GM11168 (cell line): ENCODE results near the gene LMNA.
"Not testable (repeated sequence)": the region's sequence is repeated elsewhere in the genome, so short reads cannot be mapped to it uniquely, and the experiment has no call there.

Experiments used
- in situ Hi-C: fragments of 300-500 bp; cut with MboI; formaldehyde crosslinking; loops from one replicate; pipeline ENCODE4 v1.12.0; 2022; ENCODE audit warnings: low sequenced_read_pairs; ENCODE audit not compliant: unreplicated experiment

The LMNA gene

GRCh38 chr1:156114101-156114918 is at the start of gene LMNA:
TSS of gene LMNA (plus strand) at chr1:156114711. CDS start at chr1:156114919, 208 bp downstream.
- in situ Hi-C loops = no loop called here

- in situ Hi-C loops = no loop called here
Observed at GRCh38 chr1:156065212-156065611, 49.3 kb upstream of the LMNA start.

GRCh38 chr1:156065871-156066270 is 48.6 kb upstream of the LMNA start:
- in situ Hi-C loops = no loop called here

GRCh38 chr1:156067262-156067661 is 47.2 kb upstream of the LMNA start:
- in situ Hi-C loops = no loop called here

GRCh38 chr1:156069490-156070455 is 44.7 kb upstream of the LMNA start:
- in situ Hi-C loops = no loop called here

- in situ Hi-C loops = no loop called here
Observed at GRCh38 chr1:156070548-156070947, 44.0 kb upstream of the LMNA start.

GRCh38 chr1:156071332-156071816 is 43.1 kb upstream of the LMNA start:
- in situ Hi-C loops = not testable (repeated sequence)

GRCh38 chr1:156072251-156072650 is 42.3 kb upstream of the LMNA start:
- in situ Hi-C loops = no loop called here

GRCh38 chr1:156073110-156073687 is 41.3 kb upstream of the LMNA start:
- in situ Hi-C loops = no loop called here

- in situ Hi-C loops = no loop called here
Observed at GRCh38 chr1:156073740-156074139, 40.8 kb upstream of the LMNA start.

GRCh38 chr1:156074661-156075060 is 39.9 kb upstream of the LMNA start:
- in situ Hi-C loops = no loop called here

- in situ Hi-C loops = no loop called here
Observed at GRCh38 chr1:156075162-156075561, 39.3 kb upstream of the LMNA start.

GRCh38 chr1:156075775-156076204 is 38.7 kb upstream of the LMNA start:
- in situ Hi-C loops = no loop called here

GRCh38 chr1:156076609-156077429 is 37.7 kb upstream of the LMNA start:
- in situ Hi-C loops = no loop called here

- in situ Hi-C loops = no loop called here
Observed at GRCh38 chr1:156077430-156077760, 37.1 kb upstream of the LMNA start.

GRCh38 chr1:156078728-156079127 is 35.8 kb upstream of the LMNA start:
- in situ Hi-C loops = no loop called here

- in situ Hi-C loops = no loop called here
Observed at GRCh38 chr1:156079762-156080161, 34.7 kb upstream of the LMNA start.

GRCh38 chr1:156080241-156080862 is 34.2 kb upstream of the LMNA start:
- in situ Hi-C loops = no loop called here

GRCh38 chr1:156080863-156081179 is 33.7 kb upstream of the LMNA start:
- in situ Hi-C loops = no loop called here
